Epithelial cell of alveolus of lung (primary cell): ENCODE data around the gene CCDC144A. TPM values are rescaled to one million over a fixed set of nuclear protein-coding genes. Genes with fewer than 3 reads are reported as not detected.

Source experiments
- total RNA-seq: library from RNA; depleted of rRNA; stranded (reverse); fragments of >200 nt; gene quantifications from 2 replicates; pipeline ENCODE4 v1.2.1, GENCODE V29; 2015

Gene CCDC144A
- total RNA-seq, result 0.39 and 1.0 TPM in 2 replicates

GRCh38 chr17:16689731-16690281 is at the start of gene CCDC144A:
Gene CCDC144A, plus strand, starts transcription at chr17:16690241. Its CDS starts 160 bp downstream, at chr17:16690401.

GRCh38 chr17:16653367-16654041 is 36.5 kb upstream of the CCDC144A start, which contains the start of gene ZNF624:
Gene ZNF624, minus strand, starts transcription at chr17:16653850.

Other genes starting within 250 kb of the CCDC144A start
- gene LRRC75A, start 198.0 kb upstream of the CCDC144A start, total RNA-seq, result 0.13 TPM in 1 of 2 replicates, not detected in the other
- 5.0 and 10.9 TPM in 2 replicates for gene ZNF287, start 121.0 kb upstream of the CCDC144A start, total RNA-seq
- gene ZNF624, start 36.4 kb upstream of the CCDC144A start, total RNA-seq, result 4.8 and 6.6 TPM in 2 replicates